ENCODE measurements around the gene TNC.

The TNC gene

GRCh38 chr9:115126404-115126803 lies 8.4 kb upstream of the TNC start:
- TF ChIP-seq CTCF (IDR thresholded peaks at IDR 0.05; ENCODE audit: insufficient read depth, missing control alignments): no peak
- FAIRE-seq (no peak), DNase-seq (ENCODE audit: insufficient read length, low spot score) (no peak)

GRCh38 chr9:115122937-115123336 lies 5.0 kb upstream of the TNC start:
- no peak for FAIRE-seq
- DNase-seq (ENCODE audit: insufficient read length, low spot score): no peak
- TF ChIP-seq CTCF (IDR thresholded peaks at IDR 0.05; ENCODE audit: insufficient read depth, missing control alignments): no peak

- no peak for TF ChIP-seq CTCF (IDR thresholded peaks at IDR 0.05; ENCODE audit: insufficient read depth, missing control alignments)
- FAIRE-seq: no peak
- no peak for DNase-seq (ENCODE audit: insufficient read length, low spot score)
These were observed 3.2 kb upstream of the TNC start for GRCh38 chr9:115121181-115121580.

- no peak for TF ChIP-seq CTCF (IDR thresholded peaks at IDR 0.05; ENCODE audit: insufficient read depth, missing control alignments)
- DNase-seq (ENCODE audit: insufficient read length, low spot score) (no peak), FAIRE-seq (no peak)
These were observed 892 bp upstream of the TNC start for GRCh38 chr9:115118879-115119218.

GRCh38 chr9:115116421-115117284 lies 1.3 kb downstream of the TNC start:
- DNase-seq (ENCODE audit: insufficient read length, low spot score): no peak
- no peak for FAIRE-seq
- TF ChIP-seq CTCF (IDR thresholded peaks at IDR 0.05; ENCODE audit: insufficient read depth, missing control alignments): no peak

- no peak for FAIRE-seq
- no peak for DNase-seq (ENCODE audit: insufficient read length, low spot score)
- no peak for TF ChIP-seq CTCF (IDR thresholded peaks at IDR 0.05; ENCODE audit: insufficient read depth, missing control alignments)
These were observed 2.0 kb downstream of the TNC start for GRCh38 chr9:115115924-115116323.

- TF ChIP-seq CTCF (IDR thresholded peaks at IDR 0.05; ENCODE audit: insufficient read depth, missing control alignments): no peak
- FAIRE-seq (no peak), DNase-seq (ENCODE audit: insufficient read length, low spot score) (no peak)
These were observed 2.7 kb downstream of the TNC start for GRCh38 chr9:115115117-115115880.
